ENCODE results near the gene ZNF320.
A peak's percentile ranks its signal among the peaks of the same experiment; 100 is the strongest.
"Not testable (repeated sequence)": the region's sequence is repeated elsewhere in the genome, so short reads cannot be mapped to it uniquely, and the experiment has no call there.

ZNF320 gene

DNA sequence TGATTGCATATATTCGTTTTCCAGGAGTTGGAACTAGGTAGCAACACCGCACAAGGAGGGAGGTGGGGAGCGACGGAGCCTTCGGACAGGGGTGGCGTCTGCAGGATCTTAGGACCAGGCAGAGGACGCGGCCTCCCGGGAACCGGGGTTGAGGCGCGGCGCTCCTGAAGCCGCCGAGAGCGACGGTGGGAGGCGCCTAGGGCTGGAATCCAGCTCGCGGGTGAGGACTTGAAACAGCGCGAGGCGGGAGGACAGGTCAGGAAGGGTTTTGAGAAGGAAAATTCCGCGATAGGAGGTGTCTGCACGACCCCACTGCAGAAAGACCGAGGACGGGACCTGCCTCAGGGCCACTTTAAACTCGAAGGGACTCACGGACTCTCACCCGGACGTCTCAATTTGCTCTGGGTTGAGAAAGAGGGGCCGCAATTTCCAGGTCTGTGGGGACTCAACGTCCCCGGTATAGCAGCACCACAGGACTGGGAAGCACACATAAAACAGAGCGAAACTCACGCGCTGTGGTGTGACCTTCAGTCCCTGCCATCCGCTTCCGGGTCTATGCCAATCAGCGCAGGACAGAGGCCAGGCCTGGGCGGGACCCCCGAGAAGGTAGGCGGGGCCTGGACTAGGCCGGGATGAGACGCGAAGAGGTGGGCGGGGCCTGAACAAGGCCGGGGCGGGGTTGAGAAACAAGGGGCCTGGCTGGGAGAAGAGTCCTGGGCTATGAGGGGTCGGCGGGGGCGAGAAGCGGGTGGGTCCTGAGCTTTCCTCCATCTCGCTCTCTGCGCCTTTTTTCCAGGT, at the start of gene ZNF320:
Gene ZNF320 (minus strand): TSS at position 498 of the 798 bp plus-strand sequence. CDS start 7,380 bp downstream, outside the sequence.
- DNase-seq: peak; percentile 93

DNA sequence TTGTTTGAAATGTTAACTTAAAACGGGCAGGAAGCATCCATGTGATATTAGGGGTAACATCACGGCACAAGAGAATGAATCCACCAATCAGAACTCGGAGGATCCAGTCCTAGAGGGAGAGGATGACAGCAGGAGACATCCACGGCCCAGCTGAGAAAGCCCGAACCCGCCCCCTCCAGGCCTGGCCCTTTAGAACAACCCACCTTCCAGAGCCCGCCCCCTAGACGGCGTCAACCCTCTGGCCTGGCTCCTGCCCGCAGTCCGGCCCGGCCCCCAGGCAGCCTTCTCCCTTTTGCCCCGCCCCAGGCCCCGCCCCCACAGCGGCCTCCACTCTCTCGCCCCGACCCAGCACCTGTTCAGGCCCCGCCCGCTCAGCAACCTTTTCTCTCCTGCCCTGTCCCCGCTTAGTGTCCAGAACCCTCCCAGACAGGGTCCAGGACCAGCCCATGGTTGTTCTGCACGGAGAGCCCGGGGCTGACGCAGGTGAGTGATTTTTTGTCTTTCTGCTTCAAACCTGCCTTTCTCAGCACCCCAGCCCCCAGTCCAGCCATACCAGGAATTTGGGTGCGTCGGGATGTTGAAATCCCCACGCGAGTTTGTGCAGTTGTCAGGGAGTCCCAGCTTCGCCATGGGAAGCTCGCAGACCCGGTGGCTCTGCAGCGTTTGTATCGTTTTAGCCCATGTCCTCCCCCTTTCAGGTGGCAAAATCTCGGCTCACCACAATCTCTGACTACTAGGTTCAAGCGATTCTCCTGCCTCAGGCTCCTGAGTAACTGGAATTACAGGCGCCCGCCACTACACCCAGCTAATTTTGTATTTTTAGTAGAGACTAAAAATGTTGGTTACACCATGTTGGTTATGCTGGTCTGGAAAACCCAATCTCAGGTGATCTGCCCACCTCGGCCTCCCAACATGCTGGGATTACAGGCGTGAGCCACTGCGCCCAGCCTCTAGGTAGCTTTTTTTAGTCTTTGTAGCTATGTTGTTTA, 49.2 kb upstream of the ZNF320 start:
- DNase-seq: no peak

DNA sequence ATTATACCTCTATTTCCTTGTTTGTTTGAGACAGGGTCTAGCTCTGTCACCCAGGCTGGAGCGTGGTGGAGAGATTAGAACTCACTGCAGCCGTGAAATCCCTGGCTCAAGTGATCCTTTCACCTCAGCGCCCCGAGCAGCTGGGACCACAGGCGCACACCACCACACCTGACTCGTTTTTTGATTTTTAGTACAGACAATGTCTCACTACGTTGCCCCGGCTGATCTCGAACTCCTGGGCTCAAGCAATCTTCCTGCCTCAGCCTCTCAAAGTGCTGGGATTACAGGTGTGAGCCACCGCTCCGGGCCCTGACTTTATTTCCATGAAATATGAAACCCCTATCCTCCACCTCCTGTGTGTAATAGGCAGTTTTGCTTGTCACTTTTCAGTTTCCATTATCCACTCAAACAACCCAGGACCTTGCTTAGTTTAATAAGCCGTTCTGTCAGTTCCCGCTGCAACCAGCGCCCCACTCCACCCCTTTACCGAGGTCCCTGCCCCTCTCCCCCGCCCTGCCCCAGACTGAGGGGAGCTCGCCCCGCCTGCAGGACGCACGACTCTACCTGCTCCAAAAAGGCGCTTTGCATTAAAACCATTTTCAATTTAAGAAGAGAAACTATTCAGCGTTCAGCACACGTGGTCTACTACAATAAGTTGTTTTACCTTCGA, 48.4 kb upstream of the ZNF320 start:
- DNase-seq: no peak

DNA sequence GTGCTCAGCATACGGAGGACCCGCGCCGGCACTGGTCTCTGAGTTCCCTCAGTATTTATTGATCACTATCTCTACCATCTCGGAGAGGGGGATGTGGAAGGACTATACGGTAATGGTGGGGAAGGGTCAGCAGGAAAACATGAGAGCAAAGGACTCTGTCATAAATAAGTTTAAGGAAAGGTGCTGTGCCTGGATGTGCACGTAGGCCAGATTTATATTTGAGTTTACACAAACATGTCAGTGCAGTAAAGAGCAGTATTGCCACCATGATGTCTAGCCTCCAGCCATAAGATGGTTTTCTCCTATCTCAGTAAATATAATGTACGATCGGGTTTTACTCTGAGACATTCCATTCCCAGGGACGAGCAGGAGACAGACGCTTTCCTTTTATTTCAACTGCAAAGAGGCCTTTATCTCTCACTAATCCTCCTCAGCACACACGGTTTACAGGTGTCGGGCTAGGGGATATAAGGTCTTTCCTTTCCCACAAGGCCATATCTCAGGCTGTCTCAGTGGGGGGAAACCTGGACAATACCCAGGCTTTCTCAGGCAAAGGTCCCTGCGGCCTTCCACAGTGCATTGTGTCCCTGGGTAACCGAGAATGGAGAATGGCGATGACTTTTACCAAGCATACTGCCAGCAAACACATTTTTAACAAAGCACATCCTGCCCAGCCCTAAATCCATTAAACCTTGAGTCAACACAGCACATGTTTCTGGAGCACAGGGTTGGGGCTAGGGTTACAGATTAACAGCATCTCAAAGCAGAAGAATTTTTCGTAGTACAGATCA, 47.5 kb upstream of the ZNF320 start:
- DNase-seq: not testable (repeated sequence)

DNA sequence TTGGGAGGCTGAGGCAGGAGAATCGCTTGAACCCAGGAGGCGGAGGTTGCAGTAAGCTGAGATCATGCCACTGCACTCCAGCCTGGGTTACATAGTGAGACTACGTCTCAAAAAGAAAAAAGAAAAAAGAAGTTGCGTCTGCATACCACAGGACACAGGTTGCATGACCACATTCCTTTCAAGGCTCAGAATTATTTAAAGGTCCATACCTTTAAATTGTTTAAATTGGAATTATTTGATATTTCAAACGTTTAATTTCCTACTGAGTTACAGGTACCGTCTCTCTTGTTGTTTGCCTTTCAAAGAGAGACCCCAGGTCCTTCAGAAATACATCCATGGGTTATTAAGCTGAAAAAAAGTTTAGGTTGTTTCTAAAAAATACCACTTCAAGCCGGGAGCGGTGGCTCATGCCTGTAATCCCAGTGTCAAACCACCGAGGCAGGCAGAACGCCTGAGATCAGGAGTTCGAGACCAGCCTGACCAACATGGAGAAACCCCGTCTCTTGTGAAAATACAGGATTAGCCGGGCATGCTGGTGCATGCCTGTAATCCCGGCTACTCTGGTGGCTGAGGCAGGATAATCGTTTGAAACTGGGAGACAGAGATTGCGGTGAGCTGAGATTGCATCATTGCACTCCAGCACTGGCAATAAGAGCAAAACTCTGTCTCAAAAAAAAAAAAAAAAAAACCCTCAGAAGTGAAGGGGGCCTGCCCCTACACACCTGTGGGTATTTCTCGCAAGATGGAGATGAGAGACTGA, 46.6 kb upstream of the ZNF320 start:
- DNase-seq: no peak

DNA sequence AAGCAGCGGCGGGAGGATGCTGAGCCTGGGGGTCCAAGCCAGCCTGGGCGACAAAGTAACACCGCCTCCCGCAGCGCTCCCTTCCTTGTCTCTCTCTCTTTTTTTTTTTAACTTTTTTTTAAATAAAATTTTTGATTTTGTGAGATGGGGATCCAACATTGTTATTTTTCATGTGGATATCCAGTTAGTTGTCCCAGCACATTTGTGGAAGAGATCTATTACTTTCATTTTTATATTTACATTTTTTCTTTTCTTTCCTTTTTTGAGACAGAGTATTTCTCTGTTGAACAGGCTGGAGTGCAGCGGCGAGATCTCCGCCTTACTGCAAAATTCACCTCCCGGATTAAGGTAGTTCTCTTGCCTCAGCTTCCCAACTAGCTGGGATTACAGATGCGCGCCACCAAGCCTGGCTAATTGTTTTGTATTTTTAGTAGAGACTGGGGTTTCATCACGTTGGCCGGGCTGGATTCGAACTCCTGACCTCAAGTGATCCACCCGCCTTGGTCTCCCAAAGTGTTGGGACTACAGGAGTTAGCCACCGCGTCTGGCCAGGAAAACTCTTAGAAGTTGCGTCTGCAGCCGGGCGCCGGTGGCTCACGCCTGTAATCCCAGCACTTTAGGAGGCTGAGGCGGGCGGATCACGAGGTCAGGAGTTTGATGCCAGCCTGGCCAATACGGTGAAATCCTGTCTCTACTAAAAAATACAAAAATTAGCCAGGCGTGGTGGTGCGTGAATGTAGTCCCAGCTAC, 45.9 kb upstream of the ZNF320 start:
- DNase-seq: no peak

DNA sequence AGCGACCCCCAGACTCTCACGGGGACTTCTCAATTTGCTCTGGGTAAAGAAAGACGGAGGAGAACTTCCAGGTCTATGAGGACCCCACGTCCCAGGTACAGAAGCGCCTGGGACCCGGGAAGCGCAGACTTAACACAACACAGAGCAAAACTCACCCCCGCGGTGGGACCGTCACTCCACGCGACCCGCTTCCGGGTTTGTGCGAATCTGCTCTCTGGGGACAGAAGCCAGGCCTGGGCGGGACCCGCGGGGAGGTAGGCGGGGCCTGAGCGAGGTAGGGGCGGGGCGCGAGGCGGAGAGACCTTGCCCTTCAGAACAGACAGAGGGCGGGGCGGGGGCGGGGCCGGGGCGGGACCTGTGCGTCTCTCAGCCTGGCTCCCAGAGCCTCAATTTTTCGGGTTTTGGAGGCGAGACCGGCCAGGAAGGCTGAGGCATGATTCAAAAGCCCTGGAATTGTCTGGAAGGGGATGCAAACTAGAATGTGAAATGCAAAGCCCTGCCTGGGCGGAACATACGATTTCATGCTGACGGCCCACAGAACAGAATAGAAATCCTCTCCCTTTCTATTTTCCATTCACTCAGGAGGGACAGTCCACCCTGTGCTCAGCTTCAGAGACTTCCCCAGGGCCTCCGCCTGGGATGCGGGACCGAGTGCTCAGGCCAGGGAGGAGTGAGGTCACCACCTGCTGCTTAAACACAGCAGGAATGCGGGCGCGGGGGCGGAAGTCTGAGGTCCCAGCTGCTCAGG, 45.1 kb upstream of the ZNF320 start:
- DNase-seq: peak; percentile 86

DNA sequence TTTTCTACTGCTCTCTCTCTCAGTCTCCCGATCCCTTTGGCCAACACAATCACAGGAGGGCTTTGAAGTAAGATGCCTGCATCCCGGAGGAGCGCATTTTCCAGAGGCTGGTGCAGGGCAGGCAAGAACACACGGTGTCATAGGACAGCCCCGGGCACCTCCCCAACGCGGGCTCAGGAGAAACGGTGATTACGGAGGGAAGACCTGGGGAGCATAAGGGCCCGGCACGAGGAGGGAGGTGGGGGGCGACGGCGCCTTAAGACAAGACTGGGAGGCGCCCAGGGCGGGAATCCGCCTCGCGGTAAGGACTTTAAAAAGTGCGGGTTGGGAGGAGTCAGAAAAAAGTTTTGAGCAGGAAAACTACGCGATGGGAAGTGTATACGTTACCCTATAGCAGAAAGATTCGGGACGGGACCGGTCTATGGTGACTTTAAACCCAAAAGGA, 44.5 kb upstream of the ZNF320 start:
- DNase-seq: peak; percentile 42

DNA sequence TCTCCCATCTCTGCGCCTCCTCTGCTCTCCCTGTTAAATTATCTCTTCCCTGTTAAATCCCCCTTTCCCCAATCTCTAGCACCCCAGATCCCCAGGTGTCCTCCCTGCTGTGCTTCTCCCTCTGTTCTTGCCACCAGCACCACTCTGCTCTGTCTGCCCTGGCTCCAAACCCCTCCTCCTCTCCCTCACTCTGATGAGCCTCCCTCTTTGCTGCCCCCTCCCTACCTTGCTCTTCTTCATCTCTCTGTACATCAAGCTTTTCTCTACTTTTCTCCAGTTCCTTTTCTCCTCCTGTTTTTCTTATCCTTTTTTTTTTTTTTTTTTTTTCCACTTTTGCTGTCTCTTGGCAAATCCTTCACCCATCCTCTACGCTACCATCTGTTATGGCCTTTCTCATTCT, 44.1 kb upstream of the ZNF320 start:
- DNase-seq: not testable (repeated sequence)

DNA sequence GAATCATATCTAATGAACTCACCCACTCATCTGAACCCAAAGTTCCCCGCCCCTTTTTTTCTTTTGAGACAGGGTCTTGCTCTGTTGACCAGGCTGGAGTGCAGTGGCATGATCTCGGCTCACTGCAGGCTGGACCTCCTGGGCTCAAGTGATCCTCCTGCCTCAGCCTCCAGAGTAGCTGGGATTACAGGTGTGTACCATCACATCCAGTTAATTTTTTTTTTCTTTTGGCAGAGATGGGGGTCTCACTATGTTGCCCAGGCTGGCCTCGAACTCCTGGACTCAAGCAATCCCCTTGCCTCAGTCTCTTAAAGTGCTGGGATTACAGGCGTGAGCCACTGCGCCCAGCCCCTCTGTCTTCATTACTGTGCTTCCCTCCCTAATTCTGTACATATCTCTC, 43.5 kb upstream of the ZNF320 start:
- DNase-seq: not testable (repeated sequence)

DNA sequence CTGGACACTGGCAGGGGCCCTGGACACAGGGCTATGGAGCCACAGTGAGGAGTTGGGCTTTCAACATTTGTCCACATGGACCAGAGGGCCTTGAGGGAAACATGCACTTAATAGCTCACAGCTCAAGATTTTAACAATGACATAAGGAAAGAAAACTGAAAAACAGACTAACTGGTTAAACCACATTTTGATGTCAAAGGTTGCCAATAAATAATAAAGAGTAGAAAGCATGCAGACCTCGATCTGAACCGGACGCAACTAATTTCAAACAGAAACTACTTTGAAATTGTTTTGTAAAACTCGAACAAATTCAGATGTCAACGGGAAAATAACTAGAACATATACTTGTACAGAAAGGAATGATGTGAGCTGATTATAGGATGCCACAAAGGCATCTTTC, 41.3 kb upstream of the ZNF320 start:
- no peak for DNase-seq

DNA sequence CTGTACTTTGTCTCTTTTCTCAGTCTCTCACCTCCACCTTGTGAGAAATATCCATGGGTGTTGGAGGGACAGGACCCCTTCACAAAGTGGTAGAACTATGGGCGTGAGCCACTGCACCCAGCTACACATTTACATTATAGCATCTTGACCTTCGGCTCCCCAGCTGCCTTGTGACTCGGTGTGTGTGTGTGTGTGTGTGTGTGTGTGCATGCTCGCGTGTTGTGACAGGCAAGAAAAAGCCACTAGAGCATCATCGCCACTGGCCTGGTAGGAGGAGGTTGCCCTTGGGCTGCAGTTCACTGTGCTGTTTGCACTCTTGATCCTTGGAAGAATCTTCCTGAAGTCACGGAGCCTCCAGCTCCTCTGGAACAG, 39.5 kb upstream of the ZNF320 start:
- no peak for DNase-seq

DNA sequence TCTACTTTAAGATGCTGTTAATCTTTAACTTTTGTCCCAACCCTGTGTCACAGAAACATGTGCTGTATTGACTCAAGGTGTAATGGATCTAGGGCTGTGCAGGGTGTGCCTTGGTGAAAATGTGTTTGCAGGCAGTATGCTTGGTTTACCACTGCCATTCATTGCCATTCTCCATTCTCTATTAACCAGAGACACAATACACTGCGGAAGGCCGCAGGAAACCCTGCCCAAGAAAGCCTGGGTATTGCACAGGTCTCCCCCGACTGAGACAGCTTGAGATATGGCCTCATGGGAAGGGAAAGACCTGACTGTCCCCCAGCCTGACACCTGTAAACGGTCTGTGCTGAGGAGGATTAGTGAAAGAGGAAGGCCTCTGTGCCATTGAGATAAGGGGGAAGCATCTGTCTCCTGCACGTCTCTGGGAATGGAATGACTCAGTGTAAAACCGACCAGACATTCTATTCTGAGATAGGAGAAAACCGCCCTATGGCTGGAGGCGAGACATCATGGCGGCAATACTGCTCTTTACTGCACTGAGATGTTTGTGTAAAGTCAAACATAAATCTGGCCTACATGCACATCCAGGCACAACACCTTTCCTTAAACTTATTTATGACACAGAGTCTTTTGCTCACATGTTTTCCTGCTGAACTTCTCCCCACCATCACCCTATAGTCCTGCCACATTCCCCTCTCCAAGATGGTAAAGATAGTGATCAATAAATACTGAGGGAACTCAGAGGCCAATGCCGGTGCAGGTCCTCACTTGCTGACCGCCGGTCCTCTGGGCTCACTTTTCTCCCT, 38.9 kb upstream of the ZNF320 start:
- no peak for DNase-seq

DNA sequence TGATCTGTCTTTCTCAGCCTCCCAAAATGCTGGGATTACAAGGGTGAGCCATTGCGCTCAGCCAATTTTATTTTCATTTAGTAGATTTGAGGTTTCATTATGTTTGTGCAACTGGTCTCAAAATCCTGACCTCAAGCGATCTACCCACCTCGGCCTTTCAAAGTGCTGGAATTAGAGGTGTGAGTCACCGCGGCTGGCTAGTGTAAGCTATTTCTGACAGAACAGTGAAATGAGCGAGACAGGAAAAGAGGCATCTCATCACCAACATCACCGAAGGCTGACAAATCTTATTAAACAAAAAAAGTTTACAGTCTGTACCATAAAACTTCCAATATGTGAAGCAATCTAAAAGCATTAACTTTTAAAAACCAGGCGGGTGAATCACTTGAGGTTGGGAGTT, 38.0 kb upstream of the ZNF320 start:
- DNase-seq: peak; percentile 3

DNA sequence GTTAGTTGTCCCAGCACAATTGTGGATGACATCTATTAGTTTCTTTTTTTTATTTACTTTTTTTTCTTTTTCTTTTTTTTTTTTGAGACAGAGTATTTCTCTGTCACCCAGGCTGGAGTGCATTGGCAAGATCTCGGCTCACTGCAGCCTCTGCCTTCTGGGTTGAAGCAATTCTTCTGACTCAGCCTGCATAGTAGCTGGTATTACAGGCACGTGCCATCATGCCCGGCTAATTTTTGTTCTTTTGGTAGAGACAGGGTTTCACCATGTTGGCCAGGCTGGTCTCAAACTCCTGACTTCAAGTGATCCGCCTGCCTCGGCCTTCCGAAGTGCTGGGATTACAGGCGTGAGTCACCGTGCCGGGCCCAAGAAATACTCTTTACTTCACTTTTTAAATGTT, 27.2 kb upstream of the ZNF320 start:
- not testable (repeated sequence) for DNase-seq

DNA sequence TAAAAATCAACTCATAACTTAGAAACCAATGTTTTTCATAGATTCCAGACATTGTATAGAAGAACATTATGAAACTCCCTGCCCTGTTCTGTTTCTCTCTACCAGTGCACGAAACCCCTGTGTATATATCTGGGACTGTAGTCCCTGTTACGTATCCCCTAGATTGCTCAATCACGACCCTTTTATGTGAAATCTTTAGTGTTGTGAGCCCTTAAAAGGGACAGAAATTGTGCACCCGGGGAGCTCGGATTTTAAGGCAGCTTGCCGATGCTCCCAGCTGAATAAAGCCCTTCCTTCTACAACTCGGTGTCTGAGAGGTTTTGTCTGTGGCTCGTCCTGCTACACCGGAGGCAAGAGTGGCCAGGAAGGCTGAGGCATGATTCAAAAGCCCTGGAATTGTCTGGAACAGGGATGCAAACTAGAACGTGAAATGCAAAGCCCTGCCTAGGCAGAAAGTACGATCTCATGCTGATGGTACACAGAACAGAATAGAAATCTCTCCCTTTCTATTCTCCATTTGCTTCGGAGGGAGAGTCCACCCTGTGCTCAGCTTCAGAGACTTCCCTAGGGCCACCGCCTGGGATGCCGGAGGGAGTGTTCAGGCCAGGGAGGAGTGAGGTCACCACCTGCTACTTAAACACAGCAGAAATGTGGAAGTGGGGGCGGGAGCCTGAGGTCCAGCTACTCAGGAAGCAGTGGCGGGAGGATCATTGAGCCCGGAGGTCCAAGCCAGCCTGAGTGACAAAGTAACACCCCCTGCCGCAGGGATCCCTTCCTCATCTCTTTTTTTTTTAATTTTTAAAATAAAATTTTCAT, 26.6 kb upstream of the ZNF320 start:
- peak; percentile 5 for DNase-seq

DNA sequence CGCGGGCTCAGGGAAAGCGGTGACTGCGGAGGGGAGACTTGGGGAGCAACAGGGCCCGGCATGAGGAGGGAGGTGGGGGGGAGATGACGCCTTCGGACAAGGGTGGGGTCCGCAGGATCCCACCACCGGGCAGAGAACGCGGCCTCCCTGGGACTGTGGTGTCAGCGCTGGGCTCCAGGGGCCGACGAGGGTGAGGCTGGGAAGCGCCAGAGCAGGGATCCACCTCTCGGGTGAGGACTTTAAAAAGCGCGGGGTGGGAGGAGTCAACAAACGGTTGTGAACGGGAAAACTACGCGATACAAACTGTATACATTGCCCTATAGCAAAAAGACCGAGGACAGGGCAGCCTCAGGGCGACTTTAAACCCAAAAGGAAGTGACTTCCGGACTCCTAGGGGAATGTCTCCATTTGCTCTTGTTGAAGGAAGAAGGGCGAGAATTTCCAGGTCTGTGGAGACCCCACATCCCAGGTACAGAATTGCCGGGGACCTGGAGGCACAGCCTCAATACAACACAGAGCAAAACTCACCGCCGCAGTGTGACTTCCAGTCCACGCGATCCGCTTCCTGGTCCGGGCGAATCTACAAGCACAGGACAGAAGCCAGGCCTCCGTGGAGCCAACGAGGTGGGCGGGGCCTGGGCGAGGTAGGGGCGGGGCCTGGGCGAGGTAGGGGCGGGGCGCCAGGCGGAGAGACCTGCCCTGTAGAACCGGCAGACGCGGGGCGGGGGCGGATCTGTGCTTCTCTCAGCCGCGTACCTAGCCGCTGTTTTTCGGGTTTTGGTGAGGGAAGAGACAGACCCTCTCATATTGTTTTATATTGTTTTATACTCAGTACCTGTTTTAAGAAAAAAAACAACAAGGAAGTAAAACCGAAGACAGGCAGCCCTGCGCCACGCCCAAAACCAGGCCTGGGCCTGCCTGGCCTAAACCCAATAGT, 25.7 kb upstream of the ZNF320 start, which contains the start of gene ZNF888:
Gene ZNF888 (minus strand): TSS at position 588 of the 937 bp plus-strand sequence. CDS start 5,555 bp downstream, outside the sequence.
- peak; percentile 85 for DNase-seq

Data from fibroblast of skin of right biceps (primary cell).